Gastrocnemius medialis (tissue), 4 donors: ENCODE results near the gene GABBR1. TPM values are rescaled to one million over a fixed set of nuclear protein-coding genes. Genes with fewer than 3 reads are reported as not detected.
A peak's percentile ranks its signal among the peaks of the same experiment; 100 is the strongest.

ENCODE experiments used
- ATAC-seq, 2 donors: fragments of 150-250 bp; one replicate each; pipeline ENCODE4 v1.9.1; 2016
- DNase-seq, 2 donors: peaks; one replicate each; pipeline ENCODE4 v3.0.0-alpha.2; 2019
- H3K27ac ChIP-seq, 4 donors: fragments of 200-600 bp; sonication (generic); 1 replicate in 1 of 4; 2 replicates in 3 of 4; pipeline ENCODE4 v1.5.1; 2016 to 2018; ENCODE audit warnings: mild to moderate bottlenecking in 2 of 4, moderate library complexity in 1 of 4
- H3K27me3 ChIP-seq, 3 donors: fragments of 200-600 bp; sonication (generic) in 2 of 3; 1 replicate in 1 of 3; 2 replicates in 2 of 3; pipeline versions ENCODE4 v1.5.1 to v1.6.0; 2016 to 2019; ENCODE audit warnings: mild to moderate bottlenecking in 1 of 3, moderate library complexity in 1 of 3
- H3K36me3 ChIP-seq, 2 donors: fragments of 200-600 bp; sonication (generic) in 1 of 2; one replicate each; pipeline ENCODE4 v1.5.1; 2017 to 2018
- H3K4me1 ChIP-seq, 2 donors: fragments of 200-600 bp; sonication (generic) in 1 of 2; one replicate each; pipeline ENCODE4 v1.5.1; 2016 to 2017; ENCODE audit warnings: mild to moderate bottlenecking in 2 of 2
- H3K4me3 ChIP-seq, 4 donors: fragments of 200-600 bp; sonication (generic) in 3 of 4; 1 replicate in 1 of 4; 2 replicates in 3 of 4; pipeline ENCODE4 v1.5.1; 2016 to 2019; ENCODE audit warnings: mild to moderate bottlenecking in 2 of 4
- H3K9me3 ChIP-seq, 3 donors: fragments of 200-600 bp; sonication (generic) in 2 of 3; 1 replicate in 1 of 3; 2 replicates in 2 of 3; pipeline ENCODE4 v1.5.1; 2016 to 2019
- POLR2A ChIP-seq, 2 donors: fragments of 450-650 bp; IDR thresholded peaks; one replicate each; pipeline ENCODE4 v1.6.1; 2017; ENCODE audit warnings: antibody characterized with exemption in 2 of 2, mild to moderate bottlenecking in 2 of 2, moderate library complexity in 2 of 2
- in situ Hi-C, 4 donors: fragments of 200-750 bp; cut with MboI; loops; one replicate each; pipeline versions ENCODE4 v1.15.0 to v1.8.0; 2017; ENCODE audit warnings: low sequenced_read_pairs in 4 of 4
- intact Hi-C: fragments of 100-400 bp; cut with DNase I; formaldehyde crosslinking; loops from one replicate; pipeline ENCODE4 v1.15.1; 2023; ENCODE audit warnings: low total_unique reads
- total RNA-seq, 4 donors: library from RNA; depleted of rRNA; stranded (reverse); fragments of >200 nt; gene quantifications; one replicate each; pipeline versions ENCODE4 v1.1.0 to v1.2.3, GENCODE V29; 2016
- TF ChIP-seq, protein P1 (sequence below), 5 experiments: fragments of 450-650 bp in 3 of 5; fragments of 200-600 bp in 2 of 5; sonication (generic) in 2 of 5; IDR thresholded peaks in 4 of 5; conservative IDR thresholded peaks in 1 of 5; 1 replicate in 4 of 5; 2 replicates in 1 of 5; pipeline ENCODE4 v1.5.1; 2016 to 2019; ENCODE audit warnings: antibody characterized with exemption in 5 of 5, mild to moderate bottlenecking in 3 of 5, moderate library complexity in 3 of 5

The GABBR1 gene
- total RNA-seq, 4 donors from 2014 or later = 1.0 to 3.8 (median 3.1) TPM

GRCh38 chr6:29591677-29592076 is 41.3 kb downstream of the GABBR1 start:
- in situ Hi-C loops (loop anchor here (10.0 to 25.0 kb wide), 2 partner anchors 904 to 907 kb away; no protein-coding TSS in a partner anchor), intact Hi-C loops (no loop called here)
- no peak overlapping the region for H3K4me3 ChIP-seq
- TF ChIP-seq, protein P1, sequence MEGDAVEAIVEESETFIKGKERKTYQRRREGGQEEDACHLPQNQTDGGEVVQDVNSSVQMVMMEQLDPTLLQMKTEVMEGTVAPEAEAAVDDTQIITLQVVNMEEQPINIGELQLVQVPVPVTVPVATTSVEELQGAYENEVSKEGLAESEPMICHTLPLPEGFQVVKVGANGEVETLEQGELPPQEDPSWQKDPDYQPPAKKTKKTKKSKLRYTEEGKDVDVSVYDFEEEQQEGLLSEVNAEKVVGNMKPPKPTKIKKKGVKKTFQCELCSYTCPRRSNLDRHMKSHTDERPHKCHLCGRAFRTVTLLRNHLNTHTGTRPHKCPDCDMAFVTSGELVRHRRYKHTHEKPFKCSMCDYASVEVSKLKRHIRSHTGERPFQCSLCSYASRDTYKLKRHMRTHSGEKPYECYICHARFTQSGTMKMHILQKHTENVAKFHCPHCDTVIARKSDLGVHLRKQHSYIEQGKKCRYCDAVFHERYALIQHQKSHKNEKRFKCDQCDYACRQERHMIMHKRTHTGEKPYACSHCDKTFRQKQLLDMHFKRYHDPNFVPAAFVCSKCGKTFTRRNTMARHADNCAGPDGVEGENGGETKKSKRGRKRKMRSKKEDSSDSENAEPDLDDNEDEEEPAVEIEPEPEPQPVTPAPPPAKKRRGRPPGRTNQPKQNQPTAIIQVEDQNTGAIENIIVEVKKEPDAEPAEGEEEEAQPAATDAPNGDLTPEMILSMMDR (IDR thresholded peaks at IDR 0.05 in 4 of 5, conservative IDR thresholded peaks at IDR 0.05 in 1 of 5) = no peak
- TF ChIP-seq POLR2A (IDR thresholded peaks at IDR 0.05) = no peak
- no peaks in the 10 kb centered on the region for H3K4me1 ChIP-seq
- ATAC-seq (no peak), DNase-seq (no peak)
- no peaks in the 10 kb centered on the region for H3K27me3 ChIP-seq
- H3K9me3 ChIP-seq = no peaks in the 10 kb centered on the region
- no peaks in the 10 kb centered on the region for H3K36me3 ChIP-seq
- H3K27ac ChIP-seq = no peak overlapping the region

DNA sequence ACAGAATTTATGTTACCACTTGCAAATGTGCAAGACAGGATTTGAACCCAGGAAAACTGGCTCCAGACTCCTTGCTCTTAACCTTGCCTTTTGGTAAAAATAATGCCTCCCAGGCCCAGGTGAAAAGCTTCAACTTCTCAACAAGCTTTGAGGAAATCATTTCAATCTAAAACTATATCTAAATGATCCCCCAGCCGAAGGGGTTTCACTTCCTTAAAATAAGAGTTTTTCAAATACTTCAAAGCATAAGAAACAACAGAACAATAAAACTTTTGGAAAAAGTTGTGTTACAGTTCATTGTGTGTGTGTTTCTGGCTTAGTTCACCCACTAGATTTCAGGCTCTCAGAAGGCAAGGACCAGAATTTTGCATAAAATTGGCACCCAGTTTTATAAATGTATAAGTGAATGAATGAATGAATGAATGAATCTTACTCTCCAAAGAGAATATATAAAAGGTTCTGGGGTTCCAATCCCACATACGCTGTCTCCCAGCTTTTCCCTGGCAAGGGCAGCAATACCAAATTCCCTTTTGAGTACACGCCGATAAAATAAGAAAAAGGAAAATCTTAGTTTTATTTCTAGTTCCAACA is 42.7 kb downstream of the GABBR1 start:
- no peak overlapping the region for H3K4me3 ChIP-seq
- in situ Hi-C loops (loop anchor here (10.0 to 25.0 kb wide), 2 partner anchors 903 to 906 kb away; no protein-coding TSS in a partner anchor), intact Hi-C loops (no loop called here)
- ATAC-seq (no peak), DNase-seq (no peak)
- no peak overlapping the region for H3K27ac ChIP-seq
- H3K27me3 ChIP-seq = peaks cover 0 to 5% (median 0%) of the 10 kb centered on the region in 3 donors
- no peaks in the 10 kb centered on the region for H3K9me3 ChIP-seq
- TF ChIP-seq POLR2A (IDR thresholded peaks at IDR 0.05) = no peak
- TF ChIP-seq, protein P1 (IDR thresholded peaks at IDR 0.05 in 4 of 5, conservative IDR thresholded peaks at IDR 0.05 in 1 of 5) = no peak
- no peaks in the 10 kb centered on the region for H3K36me3 ChIP-seq
- no peaks in the 10 kb centered on the region for H3K4me1 ChIP-seq

DNA sequence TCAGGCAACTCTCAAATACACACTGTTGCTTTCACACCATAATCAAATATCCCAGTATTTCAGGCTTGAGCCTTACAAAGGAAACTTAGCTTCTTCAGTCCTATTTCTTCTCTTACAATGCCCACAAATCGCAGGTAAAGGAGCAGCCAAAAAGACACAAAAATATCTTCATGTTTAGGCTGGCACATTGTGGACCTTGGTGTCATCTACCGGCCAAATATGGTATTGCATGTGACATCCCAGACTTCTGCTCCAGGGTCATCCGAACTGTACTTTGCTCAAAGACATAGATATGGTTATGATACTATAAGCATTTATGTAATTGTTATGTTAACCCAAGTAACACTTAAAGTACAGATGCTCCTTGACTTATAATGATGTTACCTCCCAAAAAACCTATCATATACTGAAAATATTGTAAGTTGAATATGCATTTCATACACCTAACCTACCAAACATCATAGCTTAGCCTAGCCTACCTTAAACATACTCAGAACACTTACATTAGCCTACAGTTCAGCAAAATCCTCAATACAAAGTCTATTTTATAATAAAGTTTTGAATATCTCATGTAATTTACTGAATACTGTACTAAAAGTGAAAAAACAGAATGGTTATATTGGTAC is 43.4 kb downstream of the GABBR1 start:
- Histone ChIP-seq H3K4me1 (no peaks in the 10 kb centered on the region), H3K27me3 (peaks cover 0 to 9% (median 0%) of the 10 kb centered on the region in 3 donors), H3K36me3 (no peaks in the 10 kb centered on the region), H3K4me3 (no peak overlapping the region), H3K9me3 (no peaks in the 10 kb centered on the region), H3K27ac (no peak overlapping the region)
- intact Hi-C loops = loop anchor here (5.0 kb wide), 1 partner anchor 902 kb away; no protein-coding TSS in a partner anchor
- no peak for TF ChIP-seq POLR2A (IDR thresholded peaks at IDR 0.05)
- TF ChIP-seq, protein P1 (IDR thresholded peaks at IDR 0.05 in 4 of 5, conservative IDR thresholded peaks at IDR 0.05 in 1 of 5) = peak; percentile 62 to 87 (median 72)
- ATAC-seq (no peak), DNase-seq (peak in 1 of 2 donors; percentile 7)
- in situ Hi-C loops = loop anchor here (10.0 to 25.0 kb wide), 2 partner anchors 902 to 905 kb away; no protein-coding TSS in a partner anchor

GRCh38 chr6:29584821-29585220 is 48.2 kb downstream of the GABBR1 start, which contains the start of gene OR2H2:
OR2H2 (plus strand) TSS chr6:29585121; CDS start chr6:29587945, 2,824 bp downstream.
- no peak within 1 kb of the TSS for H3K4me3 ChIP-seq
- H3K4me1 ChIP-seq = no peaks in the 10 kb centered on the region
- H3K9me3 ChIP-seq = no peaks in the 10 kb centered on the region
- no peaks in the 10 kb centered on the region for H3K36me3 ChIP-seq
- no peak for ATAC-seq
- peaks cover 0 to 11% (median 0%) of the 10 kb centered on the region in 3 donors for H3K27me3 ChIP-seq
- intact Hi-C loops = loop anchor here (5.0 kb wide), 1 partner anchor 898 kb away; no protein-coding TSS in a partner anchor
- TF ChIP-seq, protein P1 (IDR thresholded peaks at IDR 0.05 in 4 of 5, conservative IDR thresholded peaks at IDR 0.05 in 1 of 5) = no peak
- TF ChIP-seq POLR2A (IDR thresholded peaks at IDR 0.05) = no peak
- in situ Hi-C loops = loop anchor here in 3 of 4 donors (25.0 kb wide), 1 partner anchor 898 kb away; no protein-coding TSS in a partner anchor
- H3K27ac ChIP-seq = no peak within 1 kb of the TSS
- DNase-seq = no peak
